ENCODE data around the gene SFSWAP. TPM values are rescaled to one million over a fixed set of nuclear protein-coding genes. Genes with fewer than 3 reads are reported as not detected.

SFSWAP gene
- polyA plus RNA-seq, 1 donor from 2014 or later, result 56.6 TPM

GRCh38 chr12:131698286-131698685 lies 12.6 kb upstream of the SFSWAP start:
- H3K9me2 ChIP-seq (ENCODE audit: insufficient read depth, low read length), result no peaks in the 10 kb centered on the region
- no peak for TF ChIP-seq EP300 (conservative IDR thresholded peaks at IDR 0.05; ENCODE audit: poor library complexity, severe bottlenecking)
- no peak for TF ChIP-seq RAD21 (conservative IDR thresholded peaks at IDR 0.05)
- TF ChIP-seq MXI1 (conservative IDR thresholded peaks at IDR 0.05; ENCODE audit: poor library complexity, severe bottlenecking), result no peak
- TF ChIP-seq, protein P1, sequence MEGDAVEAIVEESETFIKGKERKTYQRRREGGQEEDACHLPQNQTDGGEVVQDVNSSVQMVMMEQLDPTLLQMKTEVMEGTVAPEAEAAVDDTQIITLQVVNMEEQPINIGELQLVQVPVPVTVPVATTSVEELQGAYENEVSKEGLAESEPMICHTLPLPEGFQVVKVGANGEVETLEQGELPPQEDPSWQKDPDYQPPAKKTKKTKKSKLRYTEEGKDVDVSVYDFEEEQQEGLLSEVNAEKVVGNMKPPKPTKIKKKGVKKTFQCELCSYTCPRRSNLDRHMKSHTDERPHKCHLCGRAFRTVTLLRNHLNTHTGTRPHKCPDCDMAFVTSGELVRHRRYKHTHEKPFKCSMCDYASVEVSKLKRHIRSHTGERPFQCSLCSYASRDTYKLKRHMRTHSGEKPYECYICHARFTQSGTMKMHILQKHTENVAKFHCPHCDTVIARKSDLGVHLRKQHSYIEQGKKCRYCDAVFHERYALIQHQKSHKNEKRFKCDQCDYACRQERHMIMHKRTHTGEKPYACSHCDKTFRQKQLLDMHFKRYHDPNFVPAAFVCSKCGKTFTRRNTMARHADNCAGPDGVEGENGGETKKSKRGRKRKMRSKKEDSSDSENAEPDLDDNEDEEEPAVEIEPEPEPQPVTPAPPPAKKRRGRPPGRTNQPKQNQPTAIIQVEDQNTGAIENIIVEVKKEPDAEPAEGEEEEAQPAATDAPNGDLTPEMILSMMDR (IDR thresholded peaks at IDR 0.05; ENCODE audit: poor library complexity, severe bottlenecking), result no peak
- no peak for TF ChIP-seq POLR2AphosphoS5 (IDR thresholded peaks at IDR 0.05)
- no peak for TF ChIP-seq EZH2 (IDR thresholded peaks at IDR 0.05; ENCODE audit: borderline replicate concordance, insufficient read depth, low read length, poor library complexity, severe bottlenecking)

DNA sequence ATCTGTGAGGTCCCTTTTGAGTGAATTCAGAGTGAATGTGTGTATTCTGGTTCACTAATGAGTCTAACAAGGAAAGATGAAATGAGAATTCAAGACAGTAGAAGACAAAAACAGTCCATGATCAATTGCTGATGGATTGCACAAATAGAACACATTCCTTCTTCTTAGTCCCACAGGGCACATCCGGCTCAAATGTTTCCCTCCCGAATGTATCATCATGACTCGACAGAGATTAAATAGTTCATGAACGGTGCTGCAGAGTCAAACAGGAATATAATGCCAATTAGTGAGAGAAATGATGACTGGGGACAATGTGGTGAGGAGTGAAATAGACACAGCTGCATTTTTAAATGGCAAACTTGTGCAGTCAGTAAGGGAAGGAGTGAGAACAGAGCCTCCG lies 11.5 kb upstream of the SFSWAP start:
- Histone ChIP-seq H3K9me3 (ENCODE audit: low read length) (peaks cover 7% of the 10 kb centered on the region), H3K27ac (ENCODE audit: low read length) (no peak overlapping the region), H3K9ac (ENCODE audit: low read length) (no peak overlapping the region), H4K20me1 (ENCODE audit: insufficient read depth) (no peaks in the 10 kb centered on the region), H3K4me3 (ENCODE audit: low read length) (no peak overlapping the region), H2AFZ (ENCODE audit: low read depth, low read length) (no peak overlapping the region), H3K9me2 (ENCODE audit: insufficient read depth, low read length) (no peaks in the 10 kb centered on the region), H3K27me3 (ENCODE audit: insufficient read depth, low read depth, low read length) (no peaks in the 10 kb centered on the region), H3K79me2 (replicated peaks; ENCODE audit: insufficient read depth, low read length) (no peaks in the 10 kb centered on the region), H3K36me3 (ENCODE audit: insufficient read depth, low read length) (no peaks in the 10 kb centered on the region), H3K4me2 (ENCODE audit: low read length) (no peak overlapping the region), H3F3A (ENCODE audit: insufficient read depth, low read length, poor library complexity, severe bottlenecking) (no peaks in the 10 kb centered on the region)
- TF ChIP-seq, protein P1 (IDR thresholded peaks at IDR 0.05; ENCODE audit: poor library complexity, severe bottlenecking), result no peak
- TF ChIP-seq, protein P2, sequence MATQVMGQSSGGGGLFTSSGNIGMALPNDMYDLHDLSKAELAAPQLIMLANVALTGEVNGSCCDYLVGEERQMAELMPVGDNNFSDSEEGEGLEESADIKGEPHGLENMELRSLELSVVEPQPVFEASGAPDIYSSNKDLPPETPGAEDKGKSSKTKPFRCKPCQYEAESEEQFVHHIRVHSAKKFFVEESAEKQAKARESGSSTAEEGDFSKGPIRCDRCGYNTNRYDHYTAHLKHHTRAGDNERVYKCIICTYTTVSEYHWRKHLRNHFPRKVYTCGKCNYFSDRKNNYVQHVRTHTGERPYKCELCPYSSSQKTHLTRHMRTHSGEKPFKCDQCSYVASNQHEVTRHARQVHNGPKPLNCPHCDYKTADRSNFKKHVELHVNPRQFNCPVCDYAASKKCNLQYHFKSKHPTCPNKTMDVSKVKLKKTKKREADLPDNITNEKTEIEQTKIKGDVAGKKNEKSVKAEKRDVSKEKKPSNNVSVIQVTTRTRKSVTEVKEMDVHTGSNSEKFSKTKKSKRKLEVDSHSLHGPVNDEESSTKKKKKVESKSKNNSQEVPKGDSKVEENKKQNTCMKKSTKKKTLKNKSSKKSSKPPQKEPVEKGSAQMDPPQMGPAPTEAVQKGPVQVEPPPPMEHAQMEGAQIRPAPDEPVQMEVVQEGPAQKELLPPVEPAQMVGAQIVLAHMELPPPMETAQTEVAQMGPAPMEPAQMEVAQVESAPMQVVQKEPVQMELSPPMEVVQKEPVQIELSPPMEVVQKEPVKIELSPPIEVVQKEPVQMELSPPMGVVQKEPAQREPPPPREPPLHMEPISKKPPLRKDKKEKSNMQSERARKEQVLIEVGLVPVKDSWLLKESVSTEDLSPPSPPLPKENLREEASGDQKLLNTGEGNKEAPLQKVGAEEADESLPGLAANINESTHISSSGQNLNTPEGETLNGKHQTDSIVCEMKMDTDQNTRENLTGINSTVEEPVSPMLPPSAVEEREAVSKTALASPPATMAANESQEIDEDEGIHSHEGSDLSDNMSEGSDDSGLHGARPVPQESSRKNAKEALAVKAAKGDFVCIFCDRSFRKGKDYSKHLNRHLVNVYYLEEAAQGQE (IDR thresholded peaks at IDR 0.05; ENCODE audit: borderline replicate concordance), result no peak
- TF ChIP-seq MXI1 (conservative IDR thresholded peaks at IDR 0.05; ENCODE audit: poor library complexity, severe bottlenecking), result no peak
- TF ChIP-seq EP300 (conservative IDR thresholded peaks at IDR 0.05; ENCODE audit: poor library complexity, severe bottlenecking), result no peak
- no peak for TF ChIP-seq RAD21 (conservative IDR thresholded peaks at IDR 0.05)
- TF ChIP-seq POLR2AphosphoS5 (IDR thresholded peaks at IDR 0.05), result no peak
- no peak for TF ChIP-seq TAF1 (IDR thresholded peaks at IDR 0.05; ENCODE audit: low read depth)
- TF ChIP-seq EZH2 (IDR thresholded peaks at IDR 0.05; ENCODE audit: borderline replicate concordance, insufficient read depth, low read length, poor library complexity, severe bottlenecking), result no peak
- TF ChIP-seq SMC3 (conservative IDR thresholded peaks at IDR 0.05; ENCODE audit: poor library complexity), result no peak

More at GRCh38 chr12:131698286-131698685, 12.6 kb upstream of the SFSWAP start:
- no peaks in the 10 kb centered on the region for H3K36me3 ChIP-seq (ENCODE audit: insufficient read depth, low read length)
- H3K4me3 ChIP-seq (ENCODE audit: low read length), result no peak overlapping the region
- no peaks in the 10 kb centered on the region for H3K27me3 ChIP-seq (ENCODE audit: insufficient read depth, low read depth, low read length)
- H4K20me1 ChIP-seq (ENCODE audit: insufficient read depth), result no peaks in the 10 kb centered on the region
- no peaks in the 10 kb centered on the region for H3K79me2 ChIP-seq (replicated peaks; ENCODE audit: insufficient read depth, low read length)
- H3F3A ChIP-seq (ENCODE audit: insufficient read depth, low read length, poor library complexity, severe bottlenecking), result no peaks in the 10 kb centered on the region
- no peak overlapping the region for H3K9ac ChIP-seq (ENCODE audit: low read length)
- no peak overlapping the region for H2AFZ ChIP-seq (ENCODE audit: low read depth, low read length)
- H3K4me2 ChIP-seq (ENCODE audit: low read length), result no peak overlapping the region
- H3K27ac ChIP-seq (ENCODE audit: low read length), result no peak overlapping the region
- H3K9me3 ChIP-seq (ENCODE audit: low read length), result peaks cover 4% of the 10 kb centered on the region

Measured in neural cell (in vitro differentiated cells).